CD4-positive, CD25-positive, alpha-beta regulatory T cell (primary cell): ENCODE results near the gene KLF13. TPM values are rescaled to one million over a fixed set of nuclear protein-coding genes. Genes with fewer than 3 reads are reported as not detected.

ENCODE experiments used
- ATAC-seq, 2 donors: fragments of 150-1000 bp; cut with Tn5 transposase; one replicate each; pipeline ENCODE4 v1.10.0; 2021; ENCODE audit warnings: low read depth in 2 of 2, moderate number of reproducible peaks in 2 of 2, moderate library complexity in 1 of 2
- DNase-seq, 3 donors: peaks; one replicate each; pipeline versions ENCODE4 v3.0.0 to v3.0.0-alpha.2; 2012 to 2022; ENCODE audit warnings: mixed read lengths in 1 of 3
- H3K27ac ChIP-seq: one replicate; pipeline ENCODE4 v1.7.0; 2013; ENCODE audit warnings: mild to moderate bottlenecking, low read length; ENCODE audit not compliant: insufficient read depth, poor library complexity, severe bottlenecking
- H3K27me3 ChIP-seq: one replicate; pipeline ENCODE4 v1.7.0; 2013; ENCODE audit warnings: low read length; ENCODE audit not compliant: control insufficient read depth, insufficient read depth
- H3K36me3 ChIP-seq: one replicate; pipeline ENCODE4 v1.7.0; 2013; ENCODE audit warnings: mild to moderate bottlenecking, low read length, moderate library complexity; ENCODE audit not compliant: control insufficient read depth, insufficient read depth
- H3K4me1 ChIP-seq: 2 replicates; pipeline ENCODE4 v1.7.0; 2013; ENCODE audit warnings: mild to moderate bottlenecking, low read length; ENCODE audit not compliant: insufficient read depth, control insufficient read depth, poor library complexity, severe bottlenecking
- H3K4me3 ChIP-seq: one replicate; pipeline ENCODE4 v1.7.0; 2013; ENCODE audit warnings: low read depth, mild to moderate bottlenecking, low read length, moderate library complexity
- H3K9me3 ChIP-seq, 2 experiments: 1 replicate in 1 of 2; 2 replicates in 1 of 2; pipeline ENCODE4 v1.7.0; 2013; ENCODE audit warnings: low read length in 2 of 2, mild to moderate bottlenecking in 1 of 2, moderate library complexity in 1 of 2; ENCODE audit not compliant: control insufficient read depth in 2 of 2
- H3K27ac Mint-ChIP-seq, 3 donors: one replicate each; pipeline ENCODE4 v1.8.0; 2020 to 2022; ENCODE audit warnings: mild to moderate bottlenecking in 3 of 3, mixed read lengths in 3 of 3, moderate library complexity in 2 of 3
- H3K27me3 Mint-ChIP-seq: one replicate; pipeline ENCODE4 v1.8.0; 2022; ENCODE audit warnings: mild to moderate bottlenecking, mixed read lengths
- H3K36me3 Mint-ChIP-seq: one replicate; pipeline ENCODE4 v1.8.0; 2020; ENCODE audit warnings: mixed read lengths
- H3K4me1 Mint-ChIP-seq, 4 donors: one replicate each; pipeline ENCODE4 v1.8.0; 2020 to 2022; ENCODE audit warnings: mixed read lengths in 4 of 4, mild to moderate bottlenecking in 1 of 4
- H3K4me3 Mint-ChIP-seq, 4 donors: one replicate each; pipeline ENCODE4 v1.8.0; 2020 to 2022; ENCODE audit warnings: mild to moderate bottlenecking in 4 of 4, mixed read lengths in 4 of 4, moderate library complexity in 3 of 4
- H3K9me3 Mint-ChIP-seq, 7 donors: one replicate each; pipeline ENCODE4 v1.8.0; 2020 to 2022; ENCODE audit warnings: mixed read lengths in 7 of 7, mild to moderate bottlenecking in 3 of 7, moderate library complexity in 2 of 7
- polyA plus RNA-seq, 4 donors: library from polyadenylated mRNA; unstranded; fragments of 300-500 nt; fragmentation: Illumina TruSeq; gene quantifications; one replicate each; pipeline ENCODE4 v1.2.3, GENCODE V29; 2021
- total RNA-seq: library from RNA; stranded (reverse); gene quantifications from one replicate; pipeline ENCODE4 v1.2.3, GENCODE V29; 2022

KLF13 gene
- total and polyA plus RNA-seq, 5 donors from 2014 or later: 36.3 to 227 (median 50.4) TPM

DNA sequence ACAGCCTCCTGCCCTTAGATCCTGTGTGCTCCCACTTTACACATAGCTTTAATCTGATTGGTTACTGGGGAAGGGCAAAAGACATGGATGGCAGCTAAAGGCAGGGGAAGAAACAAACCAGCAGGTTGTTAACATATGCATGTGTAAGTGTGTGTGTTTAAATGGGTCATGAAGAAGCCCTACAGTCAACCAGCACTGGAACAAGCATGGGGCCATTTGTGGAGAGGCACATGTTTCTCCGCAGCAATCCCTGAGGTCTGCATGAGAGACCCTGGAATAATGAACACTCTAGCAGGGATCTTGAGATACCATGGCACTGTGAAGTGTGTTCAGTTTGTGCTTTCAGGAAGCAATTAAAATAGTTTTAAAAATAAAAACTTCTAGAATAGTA, 6.0 kb downstream of the KLF13 start:
- no peaks in the 10 kb centered on the region for H3K27me3 ChIP-seq
- peak overlapping the region; percentile 97 for H3K4me3 ChIP-seq
- Mint-ChIP-seq H3K27me3 (peaks cover 6% of the 10 kb centered on the region), H3K36me3 (peaks cover 20% of the 10 kb centered on the region), H3K9me3 (peaks cover 0 to 3% (median 0%) of the 10 kb centered on the region in 7 donors), H3K27ac (peak overlapping the region; percentile 74 to 98 (median 95)), H3K4me1 (peaks cover 28 to 89% (median 74%) of the 10 kb centered on the region in 4 donors), H3K4me3 (peak overlapping the region; percentile 23 to 99 (median 96))
- peaks cover 15% of the 10 kb centered on the region for H3K36me3 ChIP-seq
- no peak overlapping the region for H3K27ac ChIP-seq
- H3K4me1 ChIP-seq: peaks cover 88% of the 10 kb centered on the region
- ATAC-seq (no peak), DNase-seq (no peak)
- no peaks in the 10 kb centered on the region for H3K9me3 ChIP-seq

- DNase-seq (no peak), ATAC-seq (no peak)
- Mint-ChIP-seq H3K36me3 (peaks cover 20% of the 10 kb centered on the region), H3K27me3 (peaks cover 6% of the 10 kb centered on the region), H3K4me3 (peak overlapping the region; percentile 23 to 99 (median 96)), H3K9me3 (peaks cover 0 to 3% (median 0%) of the 10 kb centered on the region in 7 donors), H3K4me1 (peaks cover 30 to 93% (median 78%) of the 10 kb centered on the region in 4 donors), H3K27ac (peak overlapping the region in 2 of 3 donors; percentile 32 to 95)
- Histone ChIP-seq H3K27ac (peak overlapping the region; percentile 39), H3K4me3 (peak overlapping the region; percentile 97), H3K27me3 (no peaks in the 10 kb centered on the region), H3K4me1 (peaks cover 93% of the 10 kb centered on the region), H3K36me3 (peaks cover 15% of the 10 kb centered on the region), H3K9me3 (no peaks in the 10 kb centered on the region)
Measured at GRCh38 chr15:31333119-31333518, 6.5 kb downstream of the KLF13 start.

- H3K36me3 Mint-ChIP-seq: peaks cover 16% of the 10 kb centered on the region
- Histone ChIP-seq H3K27ac (peak overlapping the region; percentile 39), H3K4me3 (peak overlapping the region; percentile 1), H3K36me3 (peaks cover 15% of the 10 kb centered on the region), H3K27me3 (no peaks in the 10 kb centered on the region), H3K9me3 (no peaks in the 10 kb centered on the region), H3K4me1 (peaks cover 98% of the 10 kb centered on the region)
- H3K4me1 Mint-ChIP-seq: peaks cover 33 to 98% (median 81%) of the 10 kb centered on the region in 4 donors
- peak overlapping the region; percentile 17 to 75 (median 52) for H3K27ac Mint-ChIP-seq
- no peak for DNase-seq
- H3K4me3 Mint-ChIP-seq: peak overlapping the region in 2 of 4 donors; percentile 53 to 99
- no peaks in the 10 kb centered on the region for H3K9me3 Mint-ChIP-seq
- H3K27me3 Mint-ChIP-seq: peaks cover under 1% of the 10 kb centered on the region
- ATAC-seq: no peak
Measured at GRCh38 chr15:31333820-31334219, 7.2 kb downstream of the KLF13 start.

DNA sequence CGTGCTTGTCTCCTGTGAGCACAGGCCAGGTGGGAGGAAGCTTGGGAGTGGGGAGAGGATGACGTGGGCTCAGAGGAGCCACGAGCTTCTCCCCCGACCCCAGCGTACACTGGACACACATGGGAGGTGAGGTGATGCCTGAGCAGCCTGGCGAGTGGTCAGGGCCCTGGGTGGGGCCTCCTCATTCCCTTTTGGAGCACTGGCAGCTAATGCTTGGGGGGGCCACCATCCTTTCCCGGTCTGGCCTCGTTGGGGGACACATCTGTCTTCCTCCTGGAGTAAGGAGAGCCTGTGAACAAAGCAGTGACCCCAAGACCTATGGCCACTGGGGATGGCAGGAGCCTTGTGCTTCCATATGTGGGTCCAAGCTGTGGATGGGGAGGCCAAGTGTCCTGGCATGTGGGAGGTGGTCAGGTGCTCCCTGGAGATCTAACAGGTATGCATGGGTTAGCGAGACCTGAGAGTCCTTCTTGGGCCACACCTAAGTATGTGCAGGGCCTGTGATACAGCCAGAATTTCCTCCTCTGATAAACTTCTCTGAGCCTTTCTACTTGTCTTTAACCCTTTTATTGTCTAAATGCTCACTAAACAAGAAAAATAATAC, 9.5 kb downstream of the KLF13 start:
- Mint-ChIP-seq H3K4me3 (peak overlapping the region; percentile 59 to 82 (median 67)), H3K27ac (peak overlapping the region; percentile 54 to 91 (median 81)), H3K9me3 (no peaks in the 10 kb centered on the region), H3K4me1 (peaks cover 31 to 100% (median 82%) of the 10 kb centered on the region in 4 donors), H3K36me3 (peaks cover 9% of the 10 kb centered on the region), H3K27me3 (no peaks in the 10 kb centered on the region)
- Histone ChIP-seq H3K36me3 (peaks cover 15% of the 10 kb centered on the region), H3K9me3 (no peaks in the 10 kb centered on the region), H3K27me3 (no peaks in the 10 kb centered on the region), H3K4me1 (peaks cover 98% of the 10 kb centered on the region), H3K4me3 (peak overlapping the region; percentile 21), H3K27ac (peak overlapping the region; percentile 73)
- ATAC-seq: no peak
- no peak for DNase-seq

- Mint-ChIP-seq H3K9me3 (no peaks in the 10 kb centered on the region), H3K27me3 (no peaks in the 10 kb centered on the region), H3K36me3 (peaks cover 10% of the 10 kb centered on the region), H3K4me3 (peak overlapping the region; percentile 65 to 85 (median 75)), H3K4me1 (peaks cover 32 to 100% (median 82%) of the 10 kb centered on the region in 4 donors), H3K27ac (peak overlapping the region; percentile 76 to 85 (median 81))
- Histone ChIP-seq H3K9me3 (no peaks in the 10 kb centered on the region), H3K27ac (peak overlapping the region; percentile 73), H3K27me3 (no peaks in the 10 kb centered on the region), H3K4me1 (peaks cover 98% of the 10 kb centered on the region), H3K4me3 (peak overlapping the region; percentile 37), H3K36me3 (peaks cover 15% of the 10 kb centered on the region)
- ATAC-seq (no peak), DNase-seq (no peak)
Measured at GRCh38 chr15:31336593-31337295, 10.1 kb downstream of the KLF13 start.

DNA sequence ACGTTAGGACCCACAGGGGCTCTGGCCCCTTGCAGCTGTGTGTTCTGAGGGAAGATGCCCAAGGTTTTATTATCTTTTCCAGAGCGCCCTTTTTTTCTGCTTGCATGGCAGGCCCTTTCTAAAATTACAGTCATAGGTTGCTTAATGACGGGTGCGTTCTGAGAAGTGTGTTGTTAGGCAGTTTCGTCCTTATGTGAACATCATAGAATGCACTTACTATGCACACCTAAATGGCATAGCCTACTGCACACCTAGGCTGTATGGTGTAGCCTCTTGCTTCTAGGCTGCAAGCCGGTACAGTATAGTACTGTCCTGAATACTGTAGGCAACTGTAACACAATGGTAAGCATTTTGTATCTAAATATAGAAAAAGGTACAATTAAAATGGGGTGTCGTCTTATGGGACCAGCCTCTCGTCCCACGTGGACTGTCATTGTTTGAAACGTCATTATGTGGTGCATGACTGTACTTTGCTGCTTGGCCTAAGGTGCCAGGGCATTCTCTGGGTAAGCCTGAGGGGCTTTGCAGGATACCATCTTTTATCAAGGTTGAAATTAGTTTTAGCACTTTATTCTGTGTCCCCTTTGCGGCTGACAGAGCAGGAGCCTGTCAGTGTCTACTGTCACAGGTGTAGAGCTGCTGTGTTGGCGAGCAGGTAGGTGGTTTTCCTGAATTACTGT, 10.9 kb downstream of the KLF13 start:
- ATAC-seq (peak in 1 of 2 donors; percentile 15), DNase-seq (no peak)
- peak overlapping the region; percentile 73 for H3K27ac ChIP-seq

DNA sequence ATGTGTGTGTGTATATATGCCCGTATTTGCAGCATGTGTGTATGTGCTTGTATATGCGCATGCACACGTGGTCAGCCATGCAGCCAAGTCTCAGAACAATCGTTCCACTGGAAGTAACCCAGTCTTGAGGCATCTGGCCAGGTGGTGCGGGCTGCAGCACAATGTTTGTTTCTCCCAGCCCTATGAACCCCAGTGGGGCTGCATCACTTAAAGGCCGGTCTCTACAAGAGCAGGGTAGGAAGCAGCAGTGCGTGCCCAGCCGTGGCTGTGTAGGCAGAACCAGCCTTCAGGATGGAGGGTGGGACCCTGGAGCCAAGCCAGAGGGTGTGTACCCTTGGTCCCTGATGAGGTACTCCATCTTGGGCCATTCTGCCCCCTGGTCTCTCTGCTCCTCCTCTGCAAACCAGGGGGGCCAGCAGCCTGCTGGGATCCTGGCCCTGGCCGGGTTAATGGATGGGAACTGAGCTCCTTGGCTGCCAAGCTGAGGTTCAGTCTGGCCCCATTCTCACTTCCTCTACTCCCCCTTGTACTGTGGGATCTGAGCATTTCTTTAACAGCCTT, 11.8 kb downstream of the KLF13 start:
- Mint-ChIP-seq H3K9me3 (no peaks in the 10 kb centered on the region), H3K36me3 (peaks cover 10% of the 10 kb centered on the region), H3K27me3 (no peaks in the 10 kb centered on the region), H3K27ac (peak overlapping the region; percentile 79 to 90 (median 81)), H3K4me1 (peaks cover 30 to 100% (median 82%) of the 10 kb centered on the region in 4 donors), H3K4me3 (peak overlapping the region; percentile 65 to 87 (median 76))
- Histone ChIP-seq H3K36me3 (peaks cover 11% of the 10 kb centered on the region), H3K4me1 (peaks cover 98% of the 10 kb centered on the region), H3K27me3 (no peaks in the 10 kb centered on the region), H3K9me3 (no peaks in the 10 kb centered on the region), H3K4me3 (peak overlapping the region; percentile 68), H3K27ac (peak overlapping the region; percentile 73)
- peak in 1 of 2 donors; percentile 6 for ATAC-seq
- DNase-seq: no peak

More for the DNA sequence above, 10.9 kb downstream of the KLF13 start:
- peaks cover 98% of the 10 kb centered on the region for H3K4me1 ChIP-seq
- H3K4me1 Mint-ChIP-seq: peaks cover 29 to 100% (median 81%) of the 10 kb centered on the region in 4 donors
- no peaks in the 10 kb centered on the region for H3K9me3 Mint-ChIP-seq
- H3K27me3 ChIP-seq: no peaks in the 10 kb centered on the region
- H3K36me3 Mint-ChIP-seq: peaks cover 10% of the 10 kb centered on the region
- no peaks in the 10 kb centered on the region for H3K27me3 Mint-ChIP-seq
- peak overlapping the region; percentile 81 to 90 (median 85) for H3K27ac Mint-ChIP-seq
- H3K4me3 ChIP-seq: peak overlapping the region; percentile 68
- peaks cover 15% of the 10 kb centered on the region for H3K36me3 ChIP-seq
- H3K4me3 Mint-ChIP-seq: peak overlapping the region; percentile 65 to 87 (median 76)
- no peaks in the 10 kb centered on the region for H3K9me3 ChIP-seq
